Endothelial cell of umbilical vein (primary cell): ENCODE data around the gene ARSD. TPM values are rescaled to one million over a fixed set of nuclear protein-coding genes. Genes with fewer than 3 reads are reported as not detected.

Source experiments
- BruUV-seq: library from RNA; stranded (reverse); fragments of 400-500 nt; replicated peaks from 2 replicates; lab custom pipeline; 2021; lab: Mats Ljungman, UMichigan
- CTCF ChIA-PET: fragments of 300-600, 350-600 bp; sonication (Branson Sonifier 250); formaldehyde crosslinking; loops from one replicate; lab custom pipeline; 2021; ENCODE audit warnings: antibody characterized with exemption, inconsistent platforms; lab: Charles Lee
- POLR2A ChIA-PET: fragments of 300-600, 350-600 bp; sonication (Branson Sonifier 250); formaldehyde crosslinking; loops from one replicate; lab custom pipeline; 2021; ENCODE audit warnings: antibody characterized with exemption, inconsistent platforms; lab: Charles Lee
- DNase-seq: peaks from one replicate; pipeline ENCODE4 v3.0.0-alpha.2; 2011; ENCODE audit warnings: low read depth, low spot score
- FAIRE-seq: peaks from 2 replicates; lab custom pipeline; 2011; peaks lifted over from hg19 to GRCh38; lab: Jason Lieb, UNC
- H2AFZ ChIP-seq: 2 replicates; pipeline ENCODE4 v1.6.0; 2012; ENCODE audit warnings: low read depth, low read length, control low read depth, inconsistent platforms
- H3K27ac ChIP-seq: 2 replicates; pipeline ENCODE4 v1.5.1; 2011; ENCODE audit warnings: low read depth, mild to moderate bottlenecking, control low read depth, low read length, moderate library complexity; ENCODE audit not compliant: insufficient read depth
- H3K27me3 ChIP-seq, 2 experiments: 2 replicates each; pipeline versions ENCODE4 v1.6.0 to v1.6.1; 2011; ENCODE audit warnings: low read length in 2 of 2, mixed read lengths in 1 of 2; ENCODE audit not compliant: control insufficient read depth in 2 of 2, insufficient read depth in 2 of 2
- H3K36me3 ChIP-seq, 2 experiments: 2 replicates in 1 of 2; 3 replicates in 1 of 2; pipeline ENCODE4 v1.5.1; 2011; ENCODE audit warnings: low read length in 2 of 2, mild to moderate bottlenecking in 1 of 2, moderate library complexity in 1 of 2; ENCODE audit not compliant: control insufficient read depth in 2 of 2, insufficient read depth in 2 of 2; ENCODE audit errors: extremely low read depth in 1 of 2
- H3K4me1 ChIP-seq: 3 replicates; pipeline ENCODE4 v1.5.1; 2011; ENCODE audit warnings: mild to moderate bottlenecking, low read length; ENCODE audit not compliant: control insufficient read depth, insufficient read depth; ENCODE audit errors: extremely low read depth
- H3K4me2 ChIP-seq: 2 replicates; pipeline ENCODE4 v1.6.1; 2011; ENCODE audit warnings: low read length, control low read depth, mixed read lengths; ENCODE audit not compliant: insufficient read depth
- H3K4me3 ChIP-seq, 3 experiments: fragments of 200-600 bp in 1 of 3; sonication (generic), shearing (Covaris generic) in 1 of 3; replicated peaks in 1 of 3; 2 replicates each; pipeline ENCODE4 v1.5.1; 2011 to 2016; ENCODE audit warnings: control low read depth in 3 of 3, low read length in 3 of 3, mild to moderate bottlenecking in 2 of 3, inconsistent platforms in 1 of 3, low read depth in 1 of 3, moderate library complexity in 1 of 3; ENCODE audit not compliant: insufficient read depth in 1 of 3
- H3K79me2 ChIP-seq: 2 replicates; pipeline ENCODE4 v1.6.0; 2012; ENCODE audit warnings: low read length, inconsistent platforms; ENCODE audit not compliant: control insufficient read depth, insufficient read depth
- H3K9ac ChIP-seq: replicated peaks from 2 replicates; pipeline ENCODE3; 2011; ENCODE audit warnings: low read length, control low read depth; ENCODE audit not compliant: insufficient read depth; ENCODE audit errors: extremely low read depth
- H3K9me1 ChIP-seq: replicated peaks from 3 replicates; pipeline ENCODE4 v1.6.0; 2011; ENCODE audit warnings: mild to moderate bottlenecking, low read length; ENCODE audit not compliant: control insufficient read depth, insufficient read depth; ENCODE audit errors: extremely low read depth
- H3K9me3 ChIP-seq: replicated peaks from 2 replicates; pipeline ENCODE4 v1.5.1; 2012; ENCODE audit warnings: low read length, inconsistent platforms; ENCODE audit not compliant: control insufficient read depth, insufficient read depth
- H4K20me1 ChIP-seq: replicated peaks from 2 replicates; pipeline ENCODE3; 2011; ENCODE audit warnings: mild to moderate bottlenecking, low read length; ENCODE audit not compliant: control insufficient read depth, insufficient read depth; ENCODE audit errors: extremely low read depth
- CTCF ChIP-seq, 2 donors: IDR thresholded peaks; 1 replicate in 1 of 2; 2 replicates in 1 of 2; pipeline ENCODE4 v1.5.1; 2011; ENCODE audit warnings: low read length in 2 of 2, mild to moderate bottlenecking in 2 of 2, moderate library complexity in 2 of 2, control low read depth in 1 of 2, inconsistent platforms in 1 of 2, low read depth in 1 of 2; ENCODE audit not compliant: insufficient read depth in 1 of 2; ENCODE audit errors: extremely low read depth in 1 of 2
- EZH2 ChIP-seq: IDR thresholded peaks from 2 replicates; pipeline ENCODE4 v1.6.1; 2012; ENCODE audit warnings: borderline replicate concordance, low read depth, mild to moderate bottlenecking, moderate library complexity, low read length, inconsistent platforms; ENCODE audit not compliant: severe bottlenecking
- FOS ChIP-seq: IDR thresholded peaks from 2 replicates; pipeline ENCODE4 v1.6.1; 2011; ENCODE audit warnings: mild to moderate bottlenecking, low read length, moderate library complexity, borderline replicate concordance; ENCODE audit not compliant: insufficient read depth
- GATA2 ChIP-seq: IDR thresholded peaks from 2 replicates; pipeline ENCODE4 v1.7.0; 2011; ENCODE audit warnings: low read depth, mild to moderate bottlenecking, moderate library complexity, mixed read lengths, low read length; ENCODE audit not compliant: insufficient read length, insufficient read depth
- JUN ChIP-seq: IDR thresholded peaks from 2 replicates; pipeline ENCODE4 v1.6.1; 2011; ENCODE audit warnings: borderline replicate concordance, low read depth; ENCODE audit not compliant: insufficient read length, insufficient read depth
- MAX ChIP-seq: IDR thresholded peaks from 2 replicates; pipeline ENCODE4 v1.6.1; 2011; ENCODE audit not compliant: insufficient read depth, insufficient read length
- MYC ChIP-seq: IDR thresholded peaks from one replicate; pipeline ENCODE4 v1.6.1; 2011; ENCODE audit warnings: mild to moderate bottlenecking, low read depth, low read length
- POLR2A ChIP-seq: IDR thresholded peaks from 2 replicates; pipeline ENCODE4 v1.6.1; 2012; ENCODE audit warnings: low read depth, mild to moderate bottlenecking, control low read depth, low read length
- POLR2AphosphoS5 ChIP-seq: IDR thresholded peaks from 2 replicates; pipeline ENCODE4 v1.6.1; 2012; ENCODE audit warnings: low read depth, mild to moderate bottlenecking, control low read depth, low read length, moderate library complexity; ENCODE audit not compliant: insufficient read depth
- dilution Hi-C: fragments of 300-500 bp; cut with MboI; formaldehyde crosslinking; loops from one replicate; pipeline ENCODE4 v1.15.0; 2019; ENCODE audit warnings: low sequenced_read_pairs; ENCODE audit not compliant: extremely low pct_ligation_motif_present
- intact Hi-C: fragments of 100-400 bp; cut with micrococcal nuclease; formaldehyde crosslinking; loops from one replicate; pipeline ENCODE4 v1.10.0; 2022
- polyA plus RNA-seq, 4 experiments: library from polyadenylated mRNA; depleted of rRNA in 3 of 4; stranded (reverse) in 3 of 4; unstranded in 1 of 4; fragments of >200 nt; gene quantifications; 2 replicates each; pipeline versions ENCODE4 v1.2.1 to v1.2.3, GENCODE V29; 2011 to 2012; ENCODE audit warnings: missing spikeins in 1 of 4
- total RNA-seq: library from RNA; stranded (reverse); gene quantifications from 2 replicates; pipeline ENCODE4 v1.2.3, GENCODE V29; 2021

The ARSD gene
- total and polyA plus RNA-seq, 2 donors (not counting 3 experiments of a cell fraction or from before 2014, with no cell fraction given) = 15.5 to 18.6 TPM

DNA sequence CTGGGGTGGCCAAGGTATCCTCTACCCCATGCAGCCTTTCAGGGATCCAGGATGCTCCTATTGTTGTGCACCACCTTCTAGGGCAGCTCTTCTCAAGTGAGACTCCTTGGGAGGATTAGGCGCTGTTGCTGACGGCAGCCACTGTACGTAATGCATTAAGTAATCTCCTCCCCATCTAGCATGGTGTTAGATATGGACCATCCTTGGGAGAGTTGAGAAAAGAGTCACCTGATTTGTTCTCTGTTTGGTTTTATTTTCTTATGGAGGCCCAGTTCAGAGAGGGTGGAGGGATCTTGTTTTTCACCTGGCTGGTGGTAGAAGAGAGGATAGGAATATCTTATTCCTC, 54.0 kb downstream of the ARSD start:
- FAIRE-seq (no peak), DNase-seq (no peak)
- Histone ChIP-seq H3K9me3 (no peaks in the 10 kb centered on the region), H3K4me2 (no peak overlapping the region), H3K27me3 (no peaks in the 10 kb centered on the region), H3K27ac (no peak overlapping the region), H2AFZ (no peak overlapping the region), H3K4me1 (no peaks in the 10 kb centered on the region), H3K4me3 (no peak overlapping the region), H3K9me1 (no peaks in the 10 kb centered on the region), H3K36me3 (no peaks in the 10 kb centered on the region), H3K79me2 (no peaks in the 10 kb centered on the region), H3K9ac (no peak overlapping the region), H4K20me1 (no peaks in the 10 kb centered on the region)
- intact Hi-C loops (loop anchor here (5.0 kb wide), 1 partner anchor 162 kb away; no protein-coding TSS in a partner anchor), dilution Hi-C loops (no loop called here)
- no TSS peak for BruUV-seq
- CTCF ChIA-PET = interaction anchor here (0.5 to 1.1 kb wide), 17 partner anchors 17 to 946 kb away, joined by 3 to 22 read pairs (median 3); no protein-coding TSS in a partner anchor
- TF ChIP-seq GATA2 = no peak
- no peak for TF ChIP-seq JUN
- TF ChIP-seq EZH2 = no peak
- no peak for TF ChIP-seq POLR2AphosphoS5
- TF ChIP-seq MAX = no peak
- no peak for TF ChIP-seq FOS
- no peak for TF ChIP-seq POLR2A
- no peak for TF ChIP-seq MYC
- TF ChIP-seq CTCF (IDR thresholded peaks at IDR 0.05; ENCODE audit: extremely low read depth in 1 of 2, insufficient read depth in 1 of 2, low read depth in 1 of 2, low read length in 2 of 2) = no peak
- POLR2A ChIA-PET = interaction anchor here (0.6 kb wide), 1 partner anchor 839 kb away, joined by 6 read pairs; no protein-coding TSS in a partner anchor
